ENCODE measurements around the gene SRRT.
"Not testable (repeated sequence)": the region's sequence is repeated elsewhere in the genome, so short reads cannot be mapped to it uniquely, and the experiment has no call there.

Gene SRRT

DNA sequence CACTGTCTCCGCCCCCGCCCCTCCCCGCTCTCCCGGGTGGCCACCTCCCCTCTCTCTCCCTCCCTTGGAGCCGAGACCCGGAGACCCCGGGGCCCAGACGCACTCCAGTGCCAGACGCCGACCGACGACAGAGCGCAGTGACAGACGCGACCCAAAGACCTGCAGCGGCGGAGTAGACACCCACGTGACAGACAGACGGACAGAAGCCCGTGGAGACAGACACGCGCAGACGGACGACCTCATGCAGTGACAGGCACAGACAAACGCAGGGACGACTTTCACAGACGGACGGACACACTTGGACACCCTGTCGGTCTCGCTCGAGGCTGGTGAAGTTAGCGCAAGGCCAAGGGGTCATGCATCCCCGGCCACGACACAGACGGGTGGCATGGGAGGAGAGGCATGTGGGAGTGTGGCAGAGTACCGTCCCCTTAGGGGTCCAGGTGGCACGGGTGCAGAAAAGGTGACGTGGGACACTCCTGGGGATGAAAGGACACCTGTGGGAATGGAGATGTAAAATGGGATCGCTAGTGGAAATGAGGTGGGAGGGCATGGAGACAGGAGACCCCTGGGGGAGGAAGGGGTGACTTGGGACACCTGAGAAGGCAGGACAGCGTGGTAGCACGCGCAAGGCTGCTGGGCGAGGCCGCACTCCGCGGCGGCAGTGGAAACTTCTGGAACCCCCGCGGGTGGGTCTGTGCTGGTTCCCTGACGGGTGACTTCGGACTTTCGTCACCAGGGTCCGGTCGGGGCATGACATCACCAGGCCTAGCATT, 21.2 kb downstream of the SRRT start:
- peak in 1 of 2 experiments; percentile 30 for DNase-seq

DNA sequence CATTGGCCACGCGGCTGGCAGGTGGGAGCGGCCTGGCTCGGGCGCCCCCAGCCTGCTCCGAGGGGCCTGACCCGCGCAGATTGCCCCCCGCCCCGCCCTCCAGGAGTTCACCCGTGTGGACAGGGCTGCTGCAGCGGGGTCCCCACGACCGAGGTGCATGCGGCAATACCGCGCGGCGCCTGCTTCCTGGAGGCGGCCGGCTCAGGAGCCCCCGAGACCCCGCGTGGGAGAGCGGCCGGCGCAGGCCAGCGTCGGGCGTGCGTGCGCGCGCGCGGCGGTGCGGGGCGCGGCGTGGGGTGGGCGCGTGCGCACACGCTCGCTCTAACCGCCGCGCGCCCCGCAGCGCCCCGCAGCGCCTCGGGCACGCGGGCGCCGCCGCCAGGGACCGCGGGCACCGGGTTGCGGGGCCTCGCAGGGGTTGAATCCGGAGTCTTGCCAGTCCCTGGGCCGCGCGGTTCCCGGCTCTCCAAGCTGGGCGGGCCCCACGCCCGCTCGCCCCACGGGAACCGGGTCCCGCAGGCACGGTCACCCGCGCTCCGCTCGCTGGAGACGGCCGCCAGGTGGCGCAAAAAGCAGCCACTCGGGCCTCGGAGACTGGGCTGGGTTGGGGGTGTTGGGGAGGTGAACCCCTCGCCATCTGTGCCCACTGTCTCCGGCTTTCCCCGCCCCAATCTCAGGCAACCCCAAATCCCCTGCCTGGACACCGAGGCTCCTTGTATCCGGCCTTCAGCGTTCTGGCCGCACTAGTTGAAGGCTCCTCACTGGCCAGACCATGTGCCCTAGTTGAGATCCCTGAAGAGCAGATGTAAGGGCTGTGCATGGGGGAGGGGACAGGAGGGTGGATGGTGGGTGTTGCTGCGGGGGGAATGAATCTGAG, 22.1 kb downstream of the SRRT start:
- DNase-seq, result no peak

DNA sequence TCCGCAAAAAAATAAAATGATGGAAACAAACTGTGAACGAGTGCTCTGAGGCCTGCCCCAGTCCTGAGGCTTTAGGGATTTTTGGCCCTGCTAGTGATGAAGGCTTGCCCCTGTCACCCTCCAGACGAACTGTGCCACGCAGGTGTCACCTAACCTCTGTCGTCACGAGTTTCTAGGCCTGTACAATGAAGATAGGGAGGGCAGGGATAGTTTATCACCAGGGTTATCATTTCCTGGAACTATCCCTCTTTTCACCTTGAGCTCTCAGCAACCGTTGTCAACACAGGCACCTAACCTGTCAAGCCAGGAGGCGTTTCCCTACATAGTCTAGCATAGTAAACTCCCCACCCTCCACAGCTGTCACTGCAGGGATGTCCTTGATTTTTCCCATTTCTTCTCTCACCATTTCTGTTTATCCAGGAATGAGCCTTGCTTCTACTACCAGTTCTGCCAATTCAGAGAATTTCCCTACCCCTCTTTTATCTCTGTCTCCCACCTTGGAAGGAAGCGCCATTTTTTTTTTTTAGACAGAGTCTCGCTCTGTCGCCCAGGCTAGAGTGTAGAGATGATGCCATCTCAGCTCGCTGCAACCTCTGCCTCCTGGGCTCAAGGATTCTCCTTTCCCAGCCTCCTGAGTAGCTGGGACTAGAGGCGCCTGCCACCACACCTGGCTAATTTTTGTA, 23.0 kb downstream of the SRRT start:
- DNase-seq, result no peak

DNA sequence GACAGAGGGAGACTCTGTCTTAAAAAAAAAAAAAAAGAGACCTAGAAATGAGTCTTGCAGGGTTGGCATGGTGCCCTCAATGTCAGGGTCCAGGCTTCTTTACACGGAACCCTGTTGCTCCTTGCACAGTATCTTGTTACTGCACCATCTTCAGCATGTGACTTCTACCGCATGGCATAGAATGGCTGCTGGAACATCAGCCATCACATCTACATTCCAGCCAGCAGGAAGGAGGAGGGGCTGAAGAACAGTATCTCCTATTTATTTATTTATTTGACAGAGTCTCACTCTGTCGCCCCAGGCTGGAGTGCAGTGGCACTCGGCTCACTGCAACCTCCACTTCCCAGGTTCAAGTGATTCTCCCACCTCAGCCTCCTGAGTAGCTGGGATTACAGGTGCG, 24.5 kb downstream of the SRRT start:
- DNase-seq, result no peak

DNA sequence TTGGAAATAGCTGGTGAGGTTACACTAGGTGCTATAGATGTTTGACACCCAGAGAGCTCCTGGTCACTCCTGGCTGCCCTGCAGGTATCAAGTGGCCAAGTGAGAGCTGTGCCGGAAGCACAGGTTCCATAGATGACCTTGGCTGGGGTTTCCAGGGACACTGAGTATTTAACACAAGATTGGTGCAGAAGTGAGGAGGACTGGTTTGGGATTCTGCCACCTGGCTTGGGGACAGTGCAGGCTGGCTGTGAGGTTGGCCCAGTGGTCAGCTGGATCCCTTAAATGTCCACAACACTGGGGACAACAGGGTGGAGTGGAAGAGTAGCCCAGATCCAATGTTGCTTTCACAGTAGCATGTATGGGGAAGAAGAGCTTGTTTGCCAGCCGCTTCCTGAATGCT, 26.1 kb downstream of the SRRT start:
- DNase-seq, result no peak

DNA sequence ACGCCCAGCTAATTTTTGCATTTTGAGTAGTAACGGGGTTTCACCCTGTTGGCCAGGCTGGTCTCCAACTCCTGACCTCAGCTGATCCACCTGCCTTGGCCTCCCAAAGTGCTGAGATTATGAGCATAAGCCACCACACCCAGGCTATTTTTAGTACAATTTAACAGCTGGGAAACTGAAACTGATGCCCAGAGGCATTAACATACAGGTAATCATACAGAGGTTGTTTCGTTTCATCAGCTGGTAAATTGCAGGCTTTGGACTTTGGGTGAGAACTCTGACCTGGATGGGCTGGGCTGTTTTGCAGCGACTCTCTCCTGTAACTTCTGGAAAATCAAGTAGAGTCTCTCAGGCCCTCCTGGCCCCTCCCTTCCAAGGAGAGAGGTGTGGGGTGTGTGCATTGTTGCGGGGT, 27.0 kb downstream of the SRRT start:
- DNase-seq, result no peak

DNA sequence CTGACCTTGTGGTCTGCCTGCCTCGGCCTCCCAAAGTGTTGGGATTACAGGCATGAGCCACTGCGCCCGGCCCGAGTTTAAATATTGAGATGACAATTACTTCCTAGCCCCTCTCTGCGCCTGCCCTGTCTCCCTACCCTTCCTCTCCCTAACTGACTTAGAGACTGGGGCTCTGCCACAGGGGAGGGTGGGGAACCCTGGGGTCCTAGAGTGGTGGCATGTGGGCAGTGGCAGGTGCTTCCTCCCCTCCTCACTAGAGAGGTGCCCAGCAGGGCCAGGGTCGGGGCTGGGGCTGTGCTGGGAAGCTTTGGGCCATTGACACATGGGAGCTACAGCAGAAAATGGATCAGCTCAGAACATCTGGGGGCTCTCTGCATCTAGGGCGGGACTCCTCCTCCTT, 27.7 kb downstream of the SRRT start:
- DNase-seq, result no peak

DNA sequence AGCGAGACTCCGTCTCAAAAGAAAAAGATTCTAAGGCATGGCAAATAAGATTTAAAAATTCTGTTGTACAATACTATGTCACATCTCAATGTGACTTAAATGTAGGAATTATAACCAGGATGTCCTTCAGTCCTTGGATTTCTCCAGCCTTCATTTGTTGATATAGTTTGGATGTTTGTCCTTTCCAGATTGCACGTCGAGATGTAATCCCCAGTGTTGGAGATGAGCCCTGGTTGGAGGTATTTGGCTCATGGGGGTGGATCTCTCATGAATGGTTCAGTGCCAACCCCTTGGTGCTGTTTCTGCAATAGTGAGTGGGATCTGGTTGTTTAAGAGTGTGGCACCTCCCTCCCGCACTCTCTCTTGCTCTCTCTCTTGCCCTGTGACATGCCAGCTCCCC, 33.6 kb downstream of the SRRT start:
- DNase-seq, result no peak

DNA sequence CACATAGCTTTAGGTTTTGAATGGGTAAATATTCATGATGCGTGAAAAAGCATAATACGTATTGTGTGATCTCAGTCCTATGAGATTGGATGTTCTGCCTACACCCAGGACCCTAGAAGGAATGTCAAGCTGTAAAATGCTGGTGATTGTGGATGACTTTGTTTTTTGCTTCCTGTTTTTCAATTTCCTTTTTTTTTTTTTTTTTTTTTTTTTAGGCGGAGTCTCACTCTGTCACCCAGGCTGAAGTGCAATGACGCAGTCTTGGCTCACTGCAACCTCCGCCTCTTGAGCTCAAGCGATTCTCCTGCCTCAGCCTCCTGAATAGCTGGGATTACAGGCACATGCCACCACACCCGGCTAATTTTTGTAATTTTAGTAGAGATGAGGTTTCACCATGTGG, 35.5 kb downstream of the SRRT start:
- not testable (repeated sequence) for DNase-seq

DNA sequence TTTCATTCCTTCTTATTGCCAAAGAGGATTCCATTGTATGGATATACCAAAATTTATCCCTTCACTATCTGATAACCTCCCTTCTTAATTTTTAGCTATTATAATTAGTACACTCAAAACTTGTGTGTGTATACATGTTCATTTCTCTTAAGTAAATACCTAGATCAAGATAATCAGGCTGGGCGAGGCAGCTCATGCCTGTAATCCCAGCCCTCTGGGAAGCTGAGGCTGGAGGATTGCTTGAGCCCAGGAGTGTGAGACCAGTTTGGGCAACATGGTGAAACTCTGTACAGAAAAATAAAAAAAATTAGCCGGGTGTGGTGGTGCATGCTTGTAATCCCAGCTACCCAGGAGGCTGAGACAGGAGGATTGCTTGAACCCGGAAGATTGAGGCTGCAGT, 36.6 kb downstream of the SRRT start:
- no peak for DNase-seq

DNA sequence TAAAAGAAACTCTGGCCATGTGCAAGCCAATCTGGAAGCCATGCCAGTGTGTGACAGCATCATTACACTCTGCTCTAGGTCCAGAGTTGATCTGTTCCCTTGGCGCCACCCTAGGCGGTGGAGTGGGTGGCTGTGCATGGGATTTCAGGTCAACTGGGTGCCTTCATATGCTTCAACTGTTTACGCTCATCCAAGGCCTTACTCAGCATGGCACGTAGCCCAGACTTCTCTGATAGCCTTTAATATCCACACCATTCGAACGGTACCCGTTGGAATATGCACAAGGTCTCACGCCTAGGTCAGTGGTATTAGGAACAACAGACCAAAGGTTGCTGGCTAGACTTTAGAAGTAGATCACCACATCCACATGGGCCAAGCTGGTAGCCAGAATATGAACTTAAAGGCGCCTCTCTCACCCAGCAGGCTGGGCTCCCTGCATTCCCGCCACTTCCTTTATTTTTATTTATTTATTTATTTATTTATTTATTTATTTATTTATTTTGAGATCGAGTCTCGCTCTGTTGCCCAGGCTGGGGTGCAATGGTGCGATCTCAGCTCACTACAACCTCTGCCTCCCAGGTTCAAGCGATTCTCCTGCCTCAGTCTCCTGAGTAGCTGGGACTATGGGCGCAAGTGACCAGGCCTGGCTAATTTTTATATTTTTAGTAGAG, 39.4 kb downstream of the SRRT start:
- DNase-seq, result no peak

DNA sequence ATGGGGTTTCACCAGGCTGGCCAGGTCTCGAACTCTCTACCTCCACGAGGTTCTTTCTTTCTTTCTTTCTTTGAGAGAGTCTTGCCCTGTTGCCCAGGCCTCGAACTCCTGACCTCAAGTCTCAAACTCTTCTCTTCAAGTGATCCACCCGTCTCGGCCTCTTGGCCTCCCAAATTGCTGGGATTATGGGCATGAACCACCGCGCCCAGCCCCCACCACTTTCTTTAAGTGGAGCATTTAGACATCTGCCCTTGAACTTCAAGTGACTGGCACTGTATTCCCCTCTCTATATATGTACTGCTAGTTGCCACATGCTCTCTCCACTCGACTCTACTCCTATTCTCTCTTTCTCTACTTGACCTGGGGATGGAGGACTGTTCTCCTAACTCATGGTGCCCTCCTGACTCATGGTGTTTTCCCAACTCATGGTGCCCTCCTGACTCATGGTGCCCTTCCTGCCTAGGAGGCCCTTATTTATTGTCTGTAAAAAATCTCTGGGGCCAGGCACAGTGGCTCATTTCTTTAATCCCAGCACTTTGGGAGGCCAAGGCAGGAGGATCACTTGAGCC, 40.1 kb downstream of the SRRT start:
- no peak for DNase-seq

DNA sequence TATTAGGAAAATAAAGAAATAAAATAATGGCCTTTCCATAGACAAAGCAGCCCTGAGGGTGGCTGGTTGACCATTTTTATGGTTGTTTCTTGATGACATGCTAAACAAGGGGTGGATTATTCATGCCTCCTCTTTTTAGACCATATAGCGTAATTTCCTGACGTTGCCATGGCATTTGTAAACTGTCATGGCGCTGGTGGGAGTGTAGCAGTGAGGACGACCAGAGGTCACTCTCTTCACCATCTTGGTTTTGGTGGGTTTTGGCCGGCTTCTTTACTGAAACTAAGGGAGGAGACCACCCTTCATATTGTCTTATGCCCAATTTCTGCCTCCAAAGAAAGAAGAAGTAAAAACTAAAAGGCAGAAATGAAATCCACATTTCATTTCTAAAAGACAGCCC, 44.4 kb downstream of the SRRT start:
- not testable (repeated sequence) for DNase-seq

DNA sequence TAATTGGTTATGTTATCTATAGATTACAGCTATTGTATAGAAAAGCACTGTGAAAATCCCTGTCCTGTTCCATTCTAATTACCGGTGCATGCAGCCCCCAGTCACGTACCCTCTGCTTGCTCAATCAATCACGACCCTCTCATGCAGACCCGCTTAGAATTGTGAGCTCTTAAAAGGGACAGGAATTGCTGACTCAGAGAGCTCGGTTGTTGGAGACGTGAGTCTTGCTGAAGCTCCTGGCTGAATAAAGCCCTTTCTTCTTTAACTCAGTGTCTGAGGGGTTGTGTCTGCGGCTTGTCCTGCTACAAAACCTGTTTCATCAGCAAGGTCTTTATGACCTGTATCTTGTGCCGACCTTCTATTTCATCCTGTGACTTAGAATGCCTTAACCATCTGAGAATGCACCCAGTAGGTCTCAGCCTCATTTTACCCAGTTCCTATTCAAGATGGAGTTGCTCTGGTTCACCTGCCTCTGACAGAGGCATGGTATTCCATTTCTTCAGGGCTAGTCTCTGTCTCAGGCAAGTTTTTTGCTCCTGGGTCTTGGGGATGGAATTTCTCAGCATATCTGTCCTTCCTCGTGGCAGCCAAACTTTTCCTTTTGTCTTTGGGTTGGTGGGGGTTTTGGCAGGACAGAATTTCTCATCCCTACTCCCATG, 45.0 kb downstream of the SRRT start:
- not testable (repeated sequence) for DNase-seq

DNA sequence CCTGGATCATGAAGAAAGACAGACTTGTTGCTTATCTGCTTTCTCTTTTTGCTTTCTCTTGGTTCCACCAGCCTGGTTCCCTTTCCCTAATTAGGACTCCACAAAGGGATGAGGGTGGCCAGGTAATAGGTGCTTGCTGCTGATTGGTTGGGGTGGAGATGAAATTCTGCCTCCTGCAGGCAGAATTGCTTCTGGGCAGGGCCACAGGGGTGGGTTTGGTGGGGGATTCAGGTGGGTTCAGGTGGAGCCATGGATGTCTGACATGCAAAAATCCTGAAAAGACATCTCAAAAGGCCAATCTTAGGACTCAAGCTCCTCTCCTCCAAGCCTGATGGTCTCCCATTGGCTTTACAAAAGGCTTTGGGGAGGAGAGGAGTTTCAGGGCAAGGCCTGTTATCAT, 46.1 kb downstream of the SRRT start:
- DNase-seq, result no peak

DNA sequence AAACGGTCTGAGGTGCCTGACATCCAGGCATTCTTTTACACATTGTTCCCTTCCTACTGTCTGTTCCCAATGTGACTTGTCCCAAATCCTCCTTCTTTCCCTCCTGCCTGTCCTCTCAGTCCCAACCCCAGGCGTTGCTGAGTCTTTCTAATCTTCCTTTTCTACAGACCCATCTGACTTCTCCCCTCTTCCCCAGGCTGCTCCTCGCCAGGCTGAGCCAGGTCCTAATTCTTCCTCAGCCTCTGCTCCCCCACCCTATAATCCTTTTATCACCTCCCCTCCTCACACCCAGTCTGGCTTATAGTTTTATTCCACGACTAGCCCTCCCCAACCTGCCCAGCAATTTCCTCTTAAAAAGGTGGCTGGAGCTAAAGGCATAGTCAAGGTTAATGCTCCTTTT, 48.7 kb downstream of the SRRT start:
- DNase-seq, result not testable (repeated sequence)

DNA sequence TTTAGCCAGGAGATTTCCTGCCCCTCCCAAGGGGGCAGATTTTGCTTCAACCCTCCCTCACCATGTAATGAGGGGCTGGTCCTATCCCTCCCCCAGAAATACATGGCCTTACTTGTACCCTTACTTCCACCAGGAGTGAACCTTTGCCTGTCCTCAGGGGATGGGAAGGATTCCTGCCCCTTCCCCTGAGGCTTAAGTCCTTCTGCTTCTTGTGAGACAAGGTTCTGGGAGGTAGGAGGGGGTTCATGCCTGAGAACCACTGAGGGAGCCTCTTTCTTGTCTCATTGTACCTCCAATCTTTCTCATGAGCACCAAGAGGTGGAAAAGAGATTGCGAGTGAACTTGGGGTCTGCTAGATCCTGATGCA, 54.9 kb downstream of the SRRT start:
- DNase-seq, result no peak

DNA sequence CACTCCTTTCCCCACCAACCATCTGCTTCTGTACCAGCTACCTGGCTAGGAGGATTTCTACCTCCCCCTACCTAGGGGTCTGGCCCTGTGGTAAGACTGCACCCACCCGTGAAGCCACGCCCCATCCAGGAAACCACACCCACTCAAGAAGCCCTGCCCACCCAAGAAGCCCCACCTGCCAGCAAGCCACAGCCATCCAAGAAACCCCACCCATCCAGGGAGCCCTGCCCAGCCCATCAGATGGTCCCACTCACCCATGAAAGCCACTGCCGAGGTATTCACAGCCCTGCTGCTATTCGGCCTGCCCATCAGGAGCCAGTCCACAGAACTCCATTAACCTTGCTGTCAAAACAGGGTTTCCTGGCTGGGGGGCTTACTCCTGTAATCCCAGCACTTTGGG, 58.8 kb downstream of the SRRT start:
- DNase-seq, result no peak

DNA sequence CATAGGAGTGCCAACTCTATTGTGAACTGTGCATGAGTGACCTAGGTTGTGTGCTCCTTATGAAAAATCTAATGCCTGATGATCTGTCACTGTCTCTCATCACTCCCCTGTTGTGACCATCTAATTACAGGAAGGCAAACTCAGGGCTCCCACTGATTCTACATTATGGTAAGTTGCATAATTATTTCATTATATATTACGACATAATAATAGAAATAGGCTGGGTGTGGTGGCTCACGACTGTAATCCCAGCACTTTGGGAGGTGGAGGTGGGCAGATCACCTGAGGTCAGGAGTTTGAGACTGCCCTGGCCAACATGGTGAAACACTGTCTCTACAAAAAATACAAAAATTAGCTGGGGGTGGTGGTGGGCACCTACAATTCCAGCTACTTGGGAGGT, 60.5 kb downstream of the SRRT start:
- not testable (repeated sequence) for DNase-seq

DNA sequence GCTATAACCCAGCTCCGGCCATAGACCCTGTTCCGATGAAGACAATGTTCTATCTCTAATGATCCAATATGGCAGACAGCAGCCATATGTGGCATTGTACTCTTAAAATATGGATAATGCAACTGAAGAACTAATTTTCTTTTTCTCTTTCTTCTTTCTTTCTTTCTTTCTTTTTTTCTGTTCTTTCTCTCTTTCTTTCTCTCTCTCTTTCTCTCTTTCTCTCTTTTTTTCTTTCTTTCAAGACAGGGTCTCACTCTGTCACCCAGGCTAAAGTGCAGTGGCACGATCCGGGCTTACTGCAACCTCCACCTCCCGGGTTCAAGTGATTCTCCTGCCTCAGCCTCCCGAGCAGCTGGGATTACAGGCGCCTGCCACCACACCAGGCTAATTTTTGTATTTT, 61.3 kb downstream of the SRRT start:
- not testable (repeated sequence) for DNase-seq

Data from Kasumi-1 (cell line).